Calu3 (cell line): ENCODE data around the gene TCEA3. TPM values are rescaled to one million over a fixed set of nuclear protein-coding genes. Genes with fewer than 3 reads are reported as not detected.
A peak's percentile ranks its signal among the peaks of the same experiment; 100 is the strongest.

Experiments used
- BruUV-seq: library from RNA; stranded (reverse); fragments of 400-500 nt; replicated peaks from 2 replicates; lab custom pipeline; 2021; lab: Mats Ljungman, UMichigan
- CTCF ChIA-PET: fragments of 300-600 bp; sonication (Branson Sonifier 250); formaldehyde crosslinking; loops from one replicate; lab custom pipeline; 2022; ENCODE audit warnings: antibody characterized with exemption; lab: Charles Lee
- DNase-seq: peaks from one replicate; pipeline ENCODE4 v3.0.0; 2022
- H3K27ac Mint-ChIP-seq: one replicate; pipeline ENCODE4 v1.8.0; 2022; ENCODE audit warnings: mixed read lengths; ENCODE audit not compliant: unreplicated experiment
- H3K27me3 Mint-ChIP-seq: one replicate; pipeline ENCODE4 v1.8.0; 2022; ENCODE audit warnings: mixed read lengths; ENCODE audit not compliant: unreplicated experiment
- H3K36me3 Mint-ChIP-seq: one replicate; pipeline ENCODE4 v1.8.0; 2022; ENCODE audit warnings: mild to moderate bottlenecking, moderate library complexity, mixed read lengths; ENCODE audit not compliant: insufficient read depth, unreplicated experiment
- H3K4me1 Mint-ChIP-seq: one replicate; pipeline ENCODE4 v1.8.0; 2022; ENCODE audit warnings: mild to moderate bottlenecking, low read depth, mixed read lengths; ENCODE audit not compliant: unreplicated experiment
- H3K4me3 Mint-ChIP-seq: one replicate; pipeline ENCODE4 v1.8.0; 2022; ENCODE audit warnings: mild to moderate bottlenecking, low read depth, moderate library complexity, mixed read lengths; ENCODE audit not compliant: unreplicated experiment
- H3K9me3 Mint-ChIP-seq: one replicate; pipeline ENCODE4 v1.8.0; 2022; ENCODE audit warnings: low read depth, mixed read lengths; ENCODE audit not compliant: unreplicated experiment
- CTCF ChIP-seq: fragments of 200-600 bp; IDR thresholded peaks from one replicate; pipeline ENCODE4 v1.8.0; 2022; ENCODE audit warnings: antibody characterized with exemption; ENCODE audit not compliant: unreplicated experiment
- intact Hi-C: fragments of 100-400 bp; cut with micrococcal nuclease; formaldehyde crosslinking; loops from one replicate; pipeline ENCODE4 v1.10.0; 2022; ENCODE audit not compliant: unreplicated experiment
- total RNA-seq: library from RNA; stranded (reverse); gene quantifications from 2 replicates; pipeline ENCODE4 v1.2.3, GENCODE V29; 2022

Gene TCEA3
- total RNA-seq, 1 experiment from 2014 or later = 1.5 TPM

- no peaks in the 10 kb centered on the region for H3K27me3 Mint-ChIP-seq
- peak overlapping the region; percentile 55 for H3K4me3 Mint-ChIP-seq
- no peaks in the 10 kb centered on the region for H3K9me3 Mint-ChIP-seq
- DNase-seq = no peak
- CTCF ChIA-PET = no interaction called here
- no peak for TF ChIP-seq CTCF
- peaks cover 14% of the 10 kb centered on the region for H3K4me1 Mint-ChIP-seq
- intact Hi-C loops = loop anchor here (5.0 kb wide), 1 partner anchor 32 kb away; no protein-coding TSS in a partner anchor
- no peak overlapping the region for H3K27ac Mint-ChIP-seq
- H3K36me3 Mint-ChIP-seq = peaks cover 66% of the 10 kb centered on the region
- no TSS peak for BruUV-seq
These were observed 84.9 kb downstream of the TCEA3 start for GRCh38 chr1:23339632-23340031.

GRCh38 chr1:23337869-23338268 lies 86.7 kb downstream of the TCEA3 start:
- DNase-seq = no peak
- intact Hi-C loops = no loop called here
- no peak for TF ChIP-seq CTCF
- Mint-ChIP-seq H3K36me3 (peaks cover 66% of the 10 kb centered on the region), H3K27ac (no peak overlapping the region), H3K9me3 (no peaks in the 10 kb centered on the region), H3K4me1 (peaks cover 14% of the 10 kb centered on the region), H3K4me3 (no peak overlapping the region), H3K27me3 (no peaks in the 10 kb centered on the region)
- CTCF ChIA-PET = no interaction called here
- BruUV-seq = no TSS peak

GRCh38 chr1:23331713-23332112 lies 92.8 kb downstream of the TCEA3 start:
- CTCF ChIA-PET = no interaction called here
- Mint-ChIP-seq H3K4me3 (no peak overlapping the region), H3K27ac (no peak overlapping the region), H3K36me3 (peaks cover 82% of the 10 kb centered on the region), H3K27me3 (no peaks in the 10 kb centered on the region), H3K9me3 (no peaks in the 10 kb centered on the region), H3K4me1 (no peaks in the 10 kb centered on the region)
- intact Hi-C loops = no loop called here
- DNase-seq = no peak
- BruUV-seq = no TSS peak
- no peak for TF ChIP-seq CTCF

Other genes starting within 250 kb of the TCEA3 start
- 1.1 and 1.7 TPM in 2 replicates for gene HTR1D, start 207.2 kb downstream of the TCEA3 start, total RNA-seq
- gene HNRNPR, start 80.5 kb downstream of the TCEA3 start, total RNA-seq = 126 TPM in 2 replicates
- gene ZNF436, start 54.9 kb downstream of the TCEA3 start, total RNA-seq = 5.8 and 6.1 TPM in 2 replicates
- 2.9 and 3.5 TPM in 2 replicates for gene ASAP3, start 59.4 kb upstream of the TCEA3 start, total RNA-seq
- gene E2F2, start 106.5 kb upstream of the TCEA3 start, total RNA-seq = 6.2 and 8.1 TPM in 2 replicates
- gene ID3, start 134.8 kb upstream of the TCEA3 start, total RNA-seq = 25.2 and 30.2 TPM in 2 replicates